Fibroblast of villous mesenchyme (primary cell): ENCODE data around the gene UBE2E1. TPM values are rescaled to one million over a fixed set of nuclear protein-coding genes. Genes with fewer than 3 reads are reported as not detected.

ENCODE experiments used
- DNase-seq: peaks from one replicate; pipeline ENCODE4 v3.0.0-alpha.2; 2010; ENCODE audit warnings: low read depth
- H3K4me3 ChIP-seq: 2 replicates; pipeline ENCODE4 v1.5.1; 2011; ENCODE audit warnings: low read depth, mild to moderate bottlenecking, low read length
- total RNA-seq: library from RNA; depleted of rRNA; stranded (reverse); fragments of >200 nt; gene quantifications from 2 replicates; pipeline ENCODE4 v1.2.3, GENCODE V29; 2012
- TF ChIP-seq, protein P1 (sequence below): IDR thresholded peaks from 2 replicates; pipeline ENCODE4 v1.5.1; 2012; ENCODE audit warnings: low read depth, mild to moderate bottlenecking, low read length; ENCODE audit not compliant: insufficient read depth

Gene UBE2E1
- total RNA-seq, 1 donor: 69.5 TPM

DNA sequence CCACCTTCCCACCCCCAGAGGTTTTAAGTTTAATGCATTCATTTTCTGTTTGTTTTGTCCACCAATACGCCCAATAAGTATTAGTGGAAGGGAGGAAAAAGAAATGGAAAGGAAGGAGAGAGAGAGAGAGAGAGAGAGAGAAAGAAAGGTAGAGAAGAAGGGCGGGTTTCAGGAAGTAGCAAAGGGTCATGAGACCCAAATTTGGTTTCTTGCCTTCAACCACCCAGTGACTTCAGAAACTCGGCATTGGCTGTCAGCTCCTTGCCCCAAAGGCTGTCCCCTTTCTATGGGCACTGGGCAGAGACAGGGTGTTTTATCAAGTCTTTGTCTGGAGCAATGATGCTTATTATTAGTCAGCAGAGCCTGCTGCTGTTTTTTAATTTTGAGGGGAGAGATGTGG, 125.8 kb downstream of the UBE2E1 start:
- H3K4me3 ChIP-seq: no peak overlapping the region
- no peak for DNase-seq
- TF ChIP-seq, protein P1, sequence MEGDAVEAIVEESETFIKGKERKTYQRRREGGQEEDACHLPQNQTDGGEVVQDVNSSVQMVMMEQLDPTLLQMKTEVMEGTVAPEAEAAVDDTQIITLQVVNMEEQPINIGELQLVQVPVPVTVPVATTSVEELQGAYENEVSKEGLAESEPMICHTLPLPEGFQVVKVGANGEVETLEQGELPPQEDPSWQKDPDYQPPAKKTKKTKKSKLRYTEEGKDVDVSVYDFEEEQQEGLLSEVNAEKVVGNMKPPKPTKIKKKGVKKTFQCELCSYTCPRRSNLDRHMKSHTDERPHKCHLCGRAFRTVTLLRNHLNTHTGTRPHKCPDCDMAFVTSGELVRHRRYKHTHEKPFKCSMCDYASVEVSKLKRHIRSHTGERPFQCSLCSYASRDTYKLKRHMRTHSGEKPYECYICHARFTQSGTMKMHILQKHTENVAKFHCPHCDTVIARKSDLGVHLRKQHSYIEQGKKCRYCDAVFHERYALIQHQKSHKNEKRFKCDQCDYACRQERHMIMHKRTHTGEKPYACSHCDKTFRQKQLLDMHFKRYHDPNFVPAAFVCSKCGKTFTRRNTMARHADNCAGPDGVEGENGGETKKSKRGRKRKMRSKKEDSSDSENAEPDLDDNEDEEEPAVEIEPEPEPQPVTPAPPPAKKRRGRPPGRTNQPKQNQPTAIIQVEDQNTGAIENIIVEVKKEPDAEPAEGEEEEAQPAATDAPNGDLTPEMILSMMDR: no peak

DNA sequence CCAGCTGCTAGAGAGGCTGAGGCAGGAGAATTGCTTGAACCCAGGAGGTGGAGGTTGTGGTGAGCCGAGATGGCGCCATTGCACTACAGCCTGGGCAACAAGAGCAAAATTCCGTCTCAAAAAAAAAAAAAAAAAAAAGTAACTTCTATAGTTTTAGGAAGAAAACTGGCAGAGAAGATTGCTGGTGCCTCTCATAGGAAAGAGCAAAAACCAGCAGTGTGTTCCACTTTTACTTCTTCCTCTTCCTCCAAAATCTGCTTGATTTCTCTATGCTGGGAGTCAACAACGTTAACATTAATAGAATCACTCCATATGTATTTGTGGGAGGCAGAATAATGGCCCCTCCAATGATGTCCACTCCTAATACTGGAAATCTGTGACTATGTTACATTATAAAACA, 126.8 kb downstream of the UBE2E1 start:
- TF ChIP-seq, protein P1: no peak
- no peak for DNase-seq
- H3K4me3 ChIP-seq: no peak overlapping the region

GRCh38 chr3:23934253-23934652, 128.5 kb downstream of the UBE2E1 start:
- H3K4me3 ChIP-seq: no peak overlapping the region
- TF ChIP-seq, protein P1: no peak
- DNase-seq: no peak

DNA sequence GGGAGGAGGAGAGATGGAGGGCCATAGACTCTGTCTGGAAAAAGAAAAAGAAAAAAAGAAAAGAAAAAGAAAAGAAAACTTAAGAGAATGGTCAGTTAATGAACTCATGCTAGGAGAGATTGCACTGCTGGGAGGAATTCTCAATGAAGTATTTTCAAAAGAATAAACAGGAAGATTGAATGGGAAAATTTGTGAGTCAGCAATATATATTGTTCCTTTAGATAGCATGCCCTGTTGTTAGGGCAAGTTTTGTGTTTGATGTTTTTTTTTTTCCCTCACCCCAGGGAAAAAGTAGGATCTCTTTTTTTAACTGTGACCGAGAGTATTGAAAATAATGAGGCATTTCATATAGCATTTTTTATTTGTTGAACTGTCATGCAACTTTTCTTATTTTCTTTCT, 131.5 kb downstream of the UBE2E1 start:
- TF ChIP-seq, protein P1: no peak
- DNase-seq: no peak

GRCh38 chr3:23938688-23939087, 132.9 kb downstream of the UBE2E1 start:
- TF ChIP-seq, protein P1: no peak
- DNase-seq: no peak
- no peak overlapping the region for H3K4me3 ChIP-seq

More for the DNA sequence above, 131.5 kb downstream of the UBE2E1 start:
- H3K4me3 ChIP-seq: no peak overlapping the region

- TF ChIP-seq, protein P1: no peak
- no peak for DNase-seq
These were observed 135.0 kb downstream of the UBE2E1 start for GRCh38 chr3:23940775-23941174.

More at GRCh38 chr3:23940775-23941174, 135.0 kb downstream of the UBE2E1 start:
- H3K4me3 ChIP-seq: no peak overlapping the region

Other genes starting within 250 kb of the UBE2E1 start
- 13.9 and 28.1 TPM in 2 replicates for gene NKIRAS1, start 111.0 kb downstream of the UBE2E1 start, total RNA-seq
- gene RPL15, start 111.2 kb downstream of the UBE2E1 start, total RNA-seq: 1,700 and 1,935 TPM in 2 replicates
- 27.4 and 35.8 TPM in 2 replicates for gene NR1D2, start 139.3 kb downstream of the UBE2E1 start, total RNA-seq